ENCODE measurements around the gene BFSP2.

DNA sequence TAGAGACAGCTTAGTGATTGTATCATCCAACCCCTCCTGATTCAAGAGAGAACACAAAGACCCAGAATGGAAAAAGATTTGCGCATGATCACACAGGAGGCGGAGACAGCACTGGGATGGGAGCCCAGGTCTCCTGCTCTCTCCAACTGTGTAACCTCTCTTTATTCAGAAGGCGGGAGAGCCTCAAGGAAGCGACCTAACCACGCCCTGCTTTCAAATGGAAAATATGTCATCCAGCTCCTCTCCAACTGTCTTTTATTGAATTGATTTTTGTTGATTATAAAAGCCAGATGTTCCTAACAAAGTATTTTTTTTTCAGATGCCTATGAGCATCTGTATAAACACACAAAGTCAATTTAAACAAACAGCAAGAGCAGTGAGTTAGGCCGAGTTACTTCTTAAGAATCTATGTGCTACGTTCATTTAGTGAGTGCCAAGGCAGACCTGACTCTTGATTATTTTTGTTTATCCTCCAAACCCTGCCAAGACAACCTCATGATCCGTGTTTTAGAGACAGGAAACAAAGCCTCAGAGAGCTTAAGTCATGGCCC, 74.5 kb downstream of the BFSP2 start:
- TF ChIP-seq, protein P1, sequence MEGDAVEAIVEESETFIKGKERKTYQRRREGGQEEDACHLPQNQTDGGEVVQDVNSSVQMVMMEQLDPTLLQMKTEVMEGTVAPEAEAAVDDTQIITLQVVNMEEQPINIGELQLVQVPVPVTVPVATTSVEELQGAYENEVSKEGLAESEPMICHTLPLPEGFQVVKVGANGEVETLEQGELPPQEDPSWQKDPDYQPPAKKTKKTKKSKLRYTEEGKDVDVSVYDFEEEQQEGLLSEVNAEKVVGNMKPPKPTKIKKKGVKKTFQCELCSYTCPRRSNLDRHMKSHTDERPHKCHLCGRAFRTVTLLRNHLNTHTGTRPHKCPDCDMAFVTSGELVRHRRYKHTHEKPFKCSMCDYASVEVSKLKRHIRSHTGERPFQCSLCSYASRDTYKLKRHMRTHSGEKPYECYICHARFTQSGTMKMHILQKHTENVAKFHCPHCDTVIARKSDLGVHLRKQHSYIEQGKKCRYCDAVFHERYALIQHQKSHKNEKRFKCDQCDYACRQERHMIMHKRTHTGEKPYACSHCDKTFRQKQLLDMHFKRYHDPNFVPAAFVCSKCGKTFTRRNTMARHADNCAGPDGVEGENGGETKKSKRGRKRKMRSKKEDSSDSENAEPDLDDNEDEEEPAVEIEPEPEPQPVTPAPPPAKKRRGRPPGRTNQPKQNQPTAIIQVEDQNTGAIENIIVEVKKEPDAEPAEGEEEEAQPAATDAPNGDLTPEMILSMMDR (IDR thresholded peaks at IDR 0.05 in 4 of 5, conservative IDR thresholded peaks at IDR 0.05 in 1 of 5): no peak
- no peak for TF ChIP-seq POLR2A (IDR thresholded peaks at IDR 0.05)

Measured in gastrocnemius medialis (tissue), 4 donors.